Suppressor macrophage treated with lipopolysaccharide for 4 hours (primary cell): ENCODE measurements around the gene RAI1.

Experiments
- DNase-seq: peaks from one replicate; pipeline ENCODE4 v3.0.0-alpha.2; 2020

Gene RAI1

DNA sequence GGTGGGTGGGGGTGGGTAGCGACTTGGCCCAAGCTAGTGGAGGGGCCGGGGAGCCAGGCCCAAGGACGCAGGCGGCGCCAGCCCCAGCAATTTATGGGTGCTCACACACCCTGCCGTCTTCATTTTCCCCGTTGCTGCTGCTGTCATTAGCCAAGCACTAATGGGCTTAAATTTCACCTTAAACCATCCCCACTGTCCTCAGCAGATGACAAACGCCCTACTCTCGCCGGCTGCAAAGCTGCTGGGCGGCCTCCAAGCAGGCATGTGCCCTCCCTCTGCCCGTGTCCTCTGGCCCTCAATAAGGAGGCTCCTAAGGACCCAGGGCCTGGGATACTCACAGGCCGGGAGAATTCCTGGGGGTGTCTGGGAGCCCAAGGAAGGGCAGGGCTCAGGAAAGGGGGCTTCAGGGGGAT, 89.4 kb downstream of the RAI1 start:
- no peak for DNase-seq

DNA sequence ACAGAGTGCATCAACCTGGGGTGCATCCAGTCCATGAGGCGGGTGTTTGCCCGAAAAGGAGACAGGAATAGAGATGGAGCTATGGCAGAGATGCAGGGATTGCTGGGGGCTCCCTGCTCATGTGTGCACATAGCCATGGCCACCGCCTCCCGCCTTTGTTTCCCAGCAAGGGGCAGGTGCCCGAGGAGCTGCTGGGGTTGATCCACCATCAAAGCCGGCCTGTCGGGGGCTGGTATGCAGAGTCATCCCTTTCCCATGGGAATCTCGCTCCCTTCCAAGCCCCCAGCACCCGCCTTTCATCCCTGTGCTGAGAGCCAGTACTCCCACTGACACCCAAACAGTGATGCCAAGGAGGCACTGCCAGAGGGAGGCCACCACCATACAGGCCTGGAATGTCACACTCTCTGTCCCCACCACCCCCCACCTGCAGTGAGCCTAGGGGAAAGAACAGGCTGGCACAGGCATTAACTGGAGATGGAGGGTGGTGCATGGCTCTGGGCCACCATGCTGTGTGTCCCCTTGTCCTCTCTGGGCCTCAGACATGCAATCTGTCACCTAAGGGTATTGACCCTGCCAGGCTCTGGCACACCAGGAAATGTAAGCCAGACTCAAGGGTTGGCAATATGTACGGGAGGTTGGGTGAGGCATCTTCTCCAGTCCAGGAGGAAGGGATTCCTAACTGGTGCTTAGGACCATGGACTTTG, 90.4 kb downstream of the RAI1 start:
- no peak for DNase-seq

DNA sequence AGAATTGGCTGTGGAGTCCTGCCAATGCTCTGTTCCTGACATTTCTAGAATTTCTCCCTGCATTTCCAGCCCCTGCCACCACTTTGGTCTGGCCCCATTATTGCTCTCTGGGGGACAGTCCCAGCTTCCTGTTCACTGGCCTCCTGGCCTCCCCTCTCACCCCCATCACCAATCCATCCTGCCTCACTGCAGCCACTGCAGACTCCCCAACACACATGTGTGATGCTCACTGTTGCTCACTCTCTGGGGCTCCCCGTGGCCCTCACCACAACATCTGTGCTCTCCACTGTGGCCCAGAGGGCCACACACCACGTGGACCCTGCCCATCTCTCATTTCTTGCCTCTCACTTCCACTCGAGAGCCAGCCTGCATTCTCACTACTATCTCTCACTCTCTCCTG, 91.0 kb downstream of the RAI1 start:
- DNase-seq = no peak

DNA sequence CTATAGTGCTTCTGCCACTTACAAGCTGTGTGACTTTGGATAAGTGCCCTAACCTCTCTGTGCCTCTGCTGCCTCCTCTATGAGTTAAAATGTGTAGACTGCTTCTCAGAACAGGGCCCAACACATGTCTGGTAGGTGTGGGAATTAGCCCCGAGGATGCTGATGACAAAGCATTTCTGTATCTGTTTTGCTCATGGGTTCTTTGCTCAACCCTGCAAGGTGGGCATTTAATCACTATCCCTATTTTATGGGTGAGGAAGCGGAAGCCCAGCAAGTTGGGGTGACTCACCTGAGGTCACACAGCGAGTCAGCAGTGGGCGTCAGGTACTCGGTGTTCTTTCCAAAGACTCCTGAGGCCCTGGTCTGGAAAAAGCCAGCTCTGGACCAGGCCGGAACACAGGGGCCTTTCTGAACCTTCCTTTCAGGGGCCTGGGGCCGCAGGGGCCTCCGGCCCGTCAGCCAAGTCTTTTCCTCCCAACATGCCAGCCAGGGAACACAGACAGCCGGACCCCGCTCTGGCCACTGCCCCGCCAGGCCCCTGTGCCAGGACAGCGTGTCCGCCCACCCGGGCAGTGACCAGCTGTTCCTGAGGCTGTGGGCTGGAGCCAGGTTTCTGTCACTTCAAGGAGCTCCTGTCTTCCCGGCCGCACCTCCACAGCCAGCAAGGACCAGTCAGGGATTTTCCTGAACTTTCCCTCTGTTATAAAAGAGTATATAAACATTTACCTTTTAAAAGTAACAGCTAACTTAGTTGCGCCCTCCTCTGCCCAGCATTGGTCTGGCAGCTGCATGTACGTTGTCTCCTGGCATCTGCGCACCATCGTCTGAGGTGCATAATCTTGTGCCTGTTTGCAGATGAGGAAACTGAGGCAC, 93.0 kb downstream of the RAI1 start:
- no peak for DNase-seq

DNA sequence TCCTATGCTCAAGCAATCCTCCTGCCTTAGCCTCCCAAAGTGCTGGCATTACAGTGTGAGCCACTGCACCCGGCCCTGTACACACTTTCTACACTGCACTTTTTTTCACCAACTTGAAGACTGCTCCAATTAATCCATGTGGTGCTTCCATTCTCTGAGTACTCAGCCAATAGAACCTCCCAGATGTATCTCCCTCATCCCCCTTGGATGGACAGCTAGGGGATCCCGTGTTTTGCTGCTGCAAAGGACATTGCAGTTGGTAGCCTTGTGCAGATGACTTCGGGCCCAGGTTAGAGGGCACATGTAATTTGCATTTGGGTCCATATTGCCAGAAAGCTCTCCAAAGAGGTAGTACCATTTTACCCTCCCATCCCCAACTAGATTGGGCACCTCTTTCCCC, 95.6 kb downstream of the RAI1 start:
- DNase-seq = no peak

DNA sequence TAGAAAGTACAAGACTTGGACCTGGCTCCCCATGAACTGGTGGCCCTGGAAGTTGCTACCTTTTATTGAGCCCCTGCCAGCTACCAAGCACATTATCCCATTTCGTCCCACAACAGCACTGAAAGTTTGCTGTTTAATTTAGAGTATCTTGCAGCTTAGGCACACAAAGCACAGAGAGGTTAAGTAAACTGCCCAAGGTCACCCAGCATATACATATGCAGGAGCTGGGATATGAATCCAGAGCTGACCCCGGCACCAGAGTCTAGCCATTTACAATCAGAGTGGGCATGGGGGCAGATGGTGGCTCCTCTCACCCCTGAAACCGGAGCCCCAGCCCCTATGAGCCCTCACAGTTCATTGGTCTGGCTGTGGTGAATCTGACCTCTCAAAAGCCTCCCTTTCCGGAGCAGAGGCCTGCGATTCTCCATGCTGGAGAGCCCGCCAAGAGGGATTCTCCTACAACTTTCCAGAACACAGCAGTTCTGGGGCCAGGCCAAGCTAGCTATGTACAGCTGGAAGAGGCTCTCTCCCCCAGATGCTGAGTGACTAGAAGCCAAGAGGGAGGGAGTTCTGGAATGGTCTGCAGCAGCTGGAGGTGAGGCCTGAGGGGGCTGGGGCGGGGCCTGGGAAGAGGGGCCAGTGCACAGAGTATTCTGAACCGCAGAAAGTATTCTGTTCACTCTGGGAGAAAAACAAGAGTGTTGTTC, 97.2 kb downstream of the RAI1 start:
- no peak for DNase-seq

DNA sequence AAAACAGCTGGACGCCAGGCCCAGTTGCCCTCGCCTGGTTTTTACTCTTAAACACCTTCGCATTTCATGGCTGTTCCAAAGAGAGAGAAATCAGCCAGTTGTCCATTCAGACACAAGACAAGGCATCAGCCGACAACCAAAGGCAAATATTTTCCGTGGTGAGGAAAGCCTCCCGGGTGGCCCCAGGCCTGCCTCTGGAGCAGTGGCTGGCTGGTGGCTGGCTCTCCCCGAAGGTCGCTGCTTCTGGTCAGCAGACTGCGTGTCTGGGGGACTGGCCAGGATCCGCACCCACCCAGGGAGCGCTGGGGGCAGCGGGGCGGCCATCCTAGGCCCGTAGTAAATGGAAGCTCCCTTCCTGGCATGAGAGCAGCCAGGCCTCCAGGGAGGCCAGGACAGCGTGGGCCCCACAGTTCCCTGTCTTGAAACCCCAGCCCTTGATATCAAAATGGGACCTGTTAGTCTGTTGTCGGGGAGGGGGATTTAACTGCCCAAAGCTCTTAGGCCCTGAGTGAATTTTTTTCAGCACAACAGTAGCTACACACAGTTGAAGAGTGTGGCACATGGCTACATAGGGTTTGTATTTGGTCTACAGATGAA, 97.9 kb downstream of the RAI1 start:
- no peak for DNase-seq

DNA sequence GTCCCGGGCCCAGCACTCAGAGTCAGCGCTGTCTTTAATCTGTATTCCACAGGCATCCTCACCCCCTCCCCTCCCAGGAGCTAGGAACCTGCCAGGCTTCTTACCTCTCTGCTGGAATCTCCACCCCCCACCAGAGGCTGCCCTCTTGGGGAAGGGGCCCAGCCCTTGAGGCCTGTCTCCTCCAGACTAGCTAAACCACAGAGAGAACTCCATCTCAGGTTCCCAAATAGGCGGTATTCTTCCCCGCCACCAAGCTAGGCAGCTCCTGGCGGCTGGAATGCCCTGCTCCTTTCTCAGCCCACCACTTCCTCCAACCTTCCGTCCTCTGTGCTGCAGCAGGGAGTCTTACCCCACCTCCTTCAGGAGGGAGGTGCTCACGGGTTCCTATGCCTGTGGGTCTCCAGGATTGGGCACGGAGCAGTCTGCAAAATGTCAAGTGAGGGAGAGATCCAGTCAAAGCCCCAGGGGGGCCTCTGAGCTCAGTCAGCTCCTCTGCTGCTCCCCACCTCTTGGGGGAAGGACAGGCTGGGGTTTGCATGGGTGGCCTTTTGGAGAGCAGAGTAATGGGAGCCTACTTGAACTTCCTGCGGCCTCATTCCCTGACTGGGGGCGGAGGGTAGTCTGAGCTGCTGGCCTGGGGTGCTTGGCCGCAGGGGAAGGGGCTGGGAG, 99.8 kb downstream of the RAI1 start:
- DNase-seq = no peak

DNA sequence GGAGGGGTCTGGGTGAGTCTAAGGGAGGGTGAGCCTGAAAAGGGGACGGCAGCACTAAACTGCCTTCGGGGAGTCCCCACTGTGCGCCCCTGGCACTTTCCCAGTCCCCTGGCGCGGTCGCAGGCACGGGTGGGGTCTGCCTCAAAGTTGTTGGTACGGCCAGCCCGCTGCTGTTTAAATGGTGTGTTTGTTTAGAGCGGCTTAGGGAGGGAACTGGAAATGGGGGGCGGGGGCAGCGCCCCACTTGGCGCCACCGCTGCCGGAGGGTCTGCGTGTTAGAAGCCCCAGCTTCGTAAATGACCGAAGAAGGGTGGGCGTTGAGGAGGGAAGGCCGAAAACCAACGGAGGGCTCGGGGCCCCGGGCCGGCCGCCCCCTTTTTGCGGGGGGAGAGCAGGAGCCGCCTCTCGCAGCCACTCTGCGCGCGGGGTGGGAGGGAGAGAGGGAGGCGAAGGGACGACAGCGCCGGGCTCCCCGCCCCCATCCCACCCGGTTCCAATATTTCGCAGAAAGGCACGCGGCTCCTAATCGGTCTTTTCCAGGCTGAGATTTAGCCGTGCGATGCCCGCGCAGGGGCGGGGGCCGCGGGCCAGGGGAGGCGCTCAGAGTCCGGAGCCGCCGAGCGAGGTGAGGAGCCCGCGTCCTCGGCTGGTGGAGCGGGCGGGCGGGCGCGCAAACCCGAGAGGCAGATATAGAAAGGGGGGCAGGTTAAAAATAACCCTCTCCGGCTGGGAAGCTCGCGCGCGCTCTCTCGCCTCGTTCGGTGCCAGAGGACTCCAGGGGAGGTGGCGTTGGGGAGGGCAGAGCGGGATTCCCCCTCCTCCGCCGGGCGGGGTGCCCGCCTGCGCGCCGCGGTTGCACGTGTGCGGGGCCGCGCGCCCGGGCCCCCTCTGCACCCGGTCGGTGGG, 100.6 kb downstream of the RAI1 start:
- peak; percentile 8 for DNase-seq

DNA sequence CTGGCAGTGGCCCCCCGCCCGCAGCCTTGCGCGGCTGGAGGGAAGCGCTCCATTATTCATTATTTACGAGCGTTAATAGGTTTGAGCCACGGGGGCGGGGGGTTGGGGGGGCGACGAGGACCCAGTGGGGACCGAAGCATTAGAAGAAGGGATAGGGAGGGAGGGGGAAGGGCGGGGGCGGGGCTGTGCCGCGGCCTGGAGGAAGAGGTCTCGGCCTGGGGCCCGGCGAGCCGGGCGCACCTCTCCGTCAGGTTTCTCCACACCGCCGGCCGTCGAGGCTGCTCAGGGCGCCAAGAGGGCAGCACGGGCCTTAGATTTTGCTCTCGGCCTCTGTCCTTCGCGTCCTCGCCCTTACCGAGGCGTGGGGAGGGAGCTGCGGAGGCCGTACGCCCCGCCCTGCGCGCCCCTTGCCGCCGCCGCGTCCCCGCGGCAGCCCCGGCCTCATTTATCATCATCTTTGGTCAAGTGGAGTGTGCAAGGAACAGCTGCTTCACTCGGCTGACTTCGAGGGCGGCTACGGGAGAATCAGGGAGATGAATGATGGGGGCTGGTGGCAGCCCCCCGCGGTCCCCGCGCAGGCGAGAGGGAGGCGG, 101.4 kb downstream of the RAI1 start:
- no peak for DNase-seq

DNA sequence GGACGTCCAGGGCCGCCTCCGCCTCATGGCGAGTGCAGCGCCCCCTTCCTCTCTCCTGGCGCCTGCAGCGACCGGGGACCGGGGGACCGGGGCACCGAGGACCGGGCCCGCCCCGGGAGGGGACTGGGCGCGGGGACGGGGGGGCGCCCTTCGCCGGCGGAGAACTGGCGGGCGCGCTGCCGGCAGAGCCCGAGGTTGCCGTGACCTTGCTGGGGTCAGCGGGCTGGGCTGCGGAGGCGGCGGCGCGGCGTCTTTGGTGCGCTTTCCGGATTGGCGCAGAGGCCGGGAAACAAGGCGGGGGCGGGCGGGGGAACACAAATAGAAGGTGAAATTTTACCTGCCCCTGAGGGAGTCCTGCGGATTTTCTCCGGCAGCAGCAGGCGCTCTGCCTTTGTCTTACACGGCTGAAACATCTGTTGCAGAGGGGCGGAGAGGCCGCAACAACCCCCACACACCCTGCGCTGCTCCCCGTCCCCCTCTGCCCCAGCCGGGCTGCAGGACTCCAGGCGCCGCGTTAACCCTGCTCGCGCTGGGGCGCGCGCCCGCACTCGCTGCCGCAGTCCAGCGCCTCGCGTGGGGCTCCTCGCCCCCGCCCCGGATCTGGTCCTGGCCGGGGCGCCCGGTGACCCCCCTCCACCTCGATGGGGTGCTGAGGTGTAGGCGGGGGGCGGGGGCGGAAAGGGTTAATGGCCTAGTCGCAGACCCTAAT, 102.0 kb downstream of the RAI1 start:
- peak; percentile 12 for DNase-seq

DNA sequence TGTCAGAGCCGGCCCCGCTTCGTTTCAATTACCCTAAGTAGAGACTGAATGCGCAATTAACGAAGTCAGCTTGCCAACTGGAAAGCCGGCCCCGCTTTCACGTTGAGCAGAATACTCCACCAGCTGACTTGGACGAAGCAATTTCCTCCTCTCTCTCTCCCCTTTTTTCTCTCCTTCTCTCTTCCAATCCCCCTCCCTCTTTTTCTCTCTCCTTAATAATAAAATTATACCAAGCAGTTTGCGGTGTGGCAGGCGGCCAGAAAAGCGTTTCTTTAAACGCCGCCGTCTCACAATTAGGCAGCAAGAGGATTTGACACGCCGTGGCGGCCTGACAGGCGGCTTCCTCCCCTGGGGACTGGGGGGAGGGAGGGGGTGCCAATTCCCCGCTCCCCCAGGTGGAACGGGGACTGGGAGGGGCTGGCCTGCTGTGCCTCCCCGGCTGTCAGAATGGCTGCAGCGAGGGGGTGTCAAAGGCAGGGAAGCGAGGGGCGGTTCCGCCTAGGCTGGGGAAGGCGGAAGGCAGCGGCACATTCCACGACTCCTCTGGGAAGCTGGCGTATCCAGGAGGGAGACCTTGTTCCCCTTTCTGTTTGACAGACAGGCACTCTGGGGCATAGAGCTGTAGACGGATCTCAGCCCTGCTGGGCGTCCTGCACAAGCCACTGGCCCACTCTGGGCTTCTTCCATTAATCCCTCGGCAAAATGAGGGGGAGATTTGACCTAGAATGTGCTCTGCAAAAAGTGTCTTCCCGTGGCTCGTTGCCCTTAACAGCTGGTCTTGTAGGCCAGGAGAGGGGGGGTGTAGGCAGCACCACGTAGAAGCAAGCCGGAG, 102.8 kb downstream of the RAI1 start:
- DNase-seq = peak; percentile 8

DNA sequence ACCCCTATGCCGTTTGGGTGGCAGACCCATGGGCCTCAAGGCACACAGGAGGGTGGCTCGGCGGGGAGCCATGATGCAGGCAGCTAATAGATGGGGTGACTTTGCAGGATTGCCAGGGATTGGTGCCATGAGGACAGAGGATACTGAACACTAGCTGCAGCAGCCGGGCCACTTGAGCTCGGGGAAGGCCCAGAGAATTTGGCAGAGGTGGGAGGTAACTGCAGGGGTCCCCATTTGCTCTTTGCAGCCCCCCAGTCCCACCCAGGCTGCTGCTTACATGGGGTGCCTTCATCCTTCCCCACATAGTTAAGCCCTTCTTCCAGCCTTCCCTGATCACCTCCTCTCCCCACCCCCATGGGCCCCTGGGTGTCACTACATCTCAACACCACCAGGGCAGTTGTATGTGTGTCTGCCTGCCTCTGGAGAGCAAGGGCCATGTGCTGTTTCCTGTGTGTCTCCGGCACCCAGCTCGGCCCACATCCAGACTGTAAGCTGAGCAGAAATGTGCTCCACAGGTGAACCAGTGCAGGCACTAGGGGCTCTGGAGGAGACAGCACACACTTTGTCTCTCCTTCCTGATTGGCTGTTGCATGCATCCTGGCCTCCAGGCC, 103.5 kb downstream of the RAI1 start:
- no peak for DNase-seq

DNA sequence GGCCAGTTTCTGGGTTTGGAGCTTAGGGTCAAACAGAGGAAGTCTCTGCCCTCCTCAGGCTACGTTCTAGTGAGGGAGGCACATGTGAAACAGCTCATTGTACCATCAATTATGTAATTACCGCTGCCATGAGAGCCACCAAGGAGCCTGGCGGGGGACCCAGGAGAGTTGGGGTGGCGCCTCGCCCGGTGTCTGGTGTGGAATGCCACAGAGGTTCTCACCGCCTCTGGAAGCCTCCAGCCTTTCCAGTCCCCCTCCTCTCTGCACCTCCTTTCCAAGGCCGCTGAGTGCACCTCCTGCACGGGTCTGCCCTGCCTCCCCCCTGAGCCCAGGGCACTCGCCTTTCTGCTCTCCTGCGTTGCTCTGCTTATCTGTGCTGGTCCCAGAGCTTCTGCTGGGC, 104.1 kb downstream of the RAI1 start:
- DNase-seq = no peak

DNA sequence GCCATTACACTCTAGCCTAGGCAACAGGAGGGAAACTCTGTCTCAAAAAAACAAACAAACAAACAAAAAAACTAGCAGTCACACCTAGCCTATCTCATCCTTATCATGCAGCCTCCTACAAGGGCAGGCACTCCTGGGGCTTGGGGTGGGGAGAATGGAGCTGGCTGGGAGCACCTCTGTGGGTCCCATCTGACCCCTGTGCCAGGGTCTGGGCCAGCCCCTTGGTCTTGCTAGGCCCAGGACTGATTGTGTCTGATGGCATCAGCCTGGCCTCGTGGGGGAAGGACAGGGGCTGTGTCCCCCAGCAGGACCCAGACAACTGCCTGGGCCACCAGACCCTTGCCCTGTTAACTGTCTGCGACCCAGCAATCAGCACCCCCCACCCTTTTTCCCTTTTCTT, 105.7 kb downstream of the RAI1 start:
- no peak for DNase-seq

DNA sequence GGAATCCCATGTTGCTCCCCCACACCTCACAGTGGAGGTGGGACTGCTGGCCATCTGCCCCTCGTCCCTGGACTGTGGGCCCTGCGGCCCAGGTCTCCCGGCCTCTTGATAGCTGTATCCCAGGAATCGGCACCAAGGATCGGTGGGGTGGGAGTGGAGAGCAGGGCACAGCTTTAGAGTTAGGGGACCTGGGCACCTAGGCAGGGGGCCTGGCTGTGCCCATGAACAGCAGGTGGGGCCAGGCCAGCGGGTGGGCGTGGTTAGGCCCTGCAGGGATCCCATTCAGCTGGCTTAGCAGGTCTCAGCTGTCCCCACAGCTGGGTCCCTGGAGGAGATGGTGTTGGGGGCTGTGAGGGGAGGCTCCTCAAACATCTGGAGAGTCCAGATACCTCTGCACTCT, 106.3 kb downstream of the RAI1 start:
- DNase-seq = no peak

DNA sequence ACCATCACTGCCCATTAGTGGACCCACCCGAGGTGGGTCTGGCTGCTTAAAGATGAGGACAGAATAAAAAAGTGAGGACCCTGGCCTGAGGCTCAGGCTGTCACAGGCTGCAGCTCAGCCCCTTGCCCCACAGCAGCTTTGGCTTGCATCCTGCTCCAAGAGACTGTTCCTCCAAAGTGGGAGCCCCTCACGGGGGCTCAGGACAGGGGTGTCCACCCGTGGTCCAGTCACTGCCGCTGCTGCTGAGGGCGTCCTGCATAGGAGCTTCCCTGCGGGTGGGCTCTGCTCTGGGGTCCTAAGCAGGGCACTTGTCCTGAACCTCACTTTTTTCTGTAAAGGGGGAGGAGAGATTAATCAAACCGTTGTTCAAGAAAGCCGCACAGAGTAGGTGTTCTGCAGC, 107.7 kb downstream of the RAI1 start:
- DNase-seq = no peak

DNA sequence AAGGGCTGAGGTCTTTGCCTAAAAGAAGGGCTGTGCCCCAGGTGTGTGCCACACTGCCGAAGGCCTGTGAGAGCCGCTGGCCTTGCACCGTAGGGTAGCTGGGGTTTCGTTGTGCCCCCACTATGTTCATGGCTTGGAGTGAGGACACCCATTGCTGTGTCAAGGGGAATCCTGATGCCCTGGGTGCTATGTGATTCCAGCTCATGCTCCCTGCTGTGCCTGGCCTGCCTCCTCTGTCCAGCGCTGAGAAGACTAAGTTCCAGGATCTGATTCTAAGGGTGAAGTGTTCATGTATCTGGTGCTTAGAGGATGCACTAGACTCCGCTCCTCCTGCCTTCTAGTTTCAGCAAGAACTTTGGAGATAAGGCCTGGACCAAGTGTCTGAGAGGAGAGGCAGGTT, 108.2 kb downstream of the RAI1 start:
- no peak for DNase-seq
